Activated CD4-positive, alpha-beta T cell treated with anti-CD3 and anti-CD28 coated beads, Interleukin-2, amount 10 ng/mL, durations not matched to agents 7 days and 5 days (primary cell): ENCODE results near the gene OR3A2. TPM values are rescaled to one million over a fixed set of nuclear protein-coding genes. Genes with fewer than 3 reads are reported as not detected.
"Not testable (repeated sequence)": the region's sequence is repeated elsewhere in the genome, so short reads cannot be mapped to it uniquely, and the experiment has no call there.

Experiments
- CTCF ChIA-PET: fragments of 350-600 bp; sonication (Branson Sonifier 250); formaldehyde crosslinking; loops from one replicate; lab custom pipeline; 2021; ENCODE audit warnings: antibody characterized with exemption; lab: Charles Lee
- POLR2A ChIA-PET: fragments of 350-600 bp; sonication (Branson Sonifier 250); formaldehyde crosslinking; loops from one replicate; lab custom pipeline; 2021; ENCODE audit warnings: antibody characterized with exemption; lab: Charles Lee
- DNase-seq: peaks from one replicate; pipeline ENCODE4 v3.0.0-alpha.2; 2020
- H3K27ac Mint-ChIP-seq: one replicate; pipeline ENCODE4 v1.8.0; 2021; ENCODE audit warnings: mild to moderate bottlenecking, moderate library complexity, mixed read lengths
- H3K27me3 Mint-ChIP-seq: one replicate; pipeline ENCODE4 v1.8.0; 2021; ENCODE audit warnings: mixed read lengths
- H3K36me3 Mint-ChIP-seq: one replicate; pipeline ENCODE4 v1.8.0; 2021; ENCODE audit warnings: low read depth, mixed read lengths
- H3K4me1 Mint-ChIP-seq: one replicate; pipeline ENCODE4 v1.8.0; 2021; ENCODE audit warnings: mixed read lengths
- H3K4me3 Mint-ChIP-seq: one replicate; pipeline ENCODE4 v1.8.0; 2021; ENCODE audit warnings: mild to moderate bottlenecking, moderate library complexity, mixed read lengths
- H3K9me3 Mint-ChIP-seq: one replicate; pipeline ENCODE4 v1.8.0; 2021; ENCODE audit warnings: mixed read lengths
- total RNA-seq, 2 experiments: library from RNA; stranded (reverse); gene quantifications; one replicate each; pipeline ENCODE4 v1.2.3, GENCODE V29; 2021

Gene OR3A2
- 1 to 10 TPM; 1.4 to 2.0 TPM for total RNA-seq

GRCh38 chr17:3385869-3386816, at the start of gene OR3A2:
Gene OR3A2, minus strand, starts transcription at chr17:3386308.
- no peaks in the 10 kb centered on the region for H3K9me3 Mint-ChIP-seq
- H3K27ac Mint-ChIP-seq: peak within 1 kb of the TSS; percentile 81

GRCh38 chr17:3433741-3434140, 47.6 kb upstream of the OR3A2 start, which contains the start of gene OR1E2:
Gene OR1E2, minus strand, starts transcription at chr17:3433841. Its CDS starts 0 bp downstream, at chr17:3433841.
- H3K36me3 Mint-ChIP-seq: no peaks in the 10 kb centered on the region
- no peaks in the 10 kb centered on the region for H3K9me3 Mint-ChIP-seq
- POLR2A ChIA-PET: no interaction called here

More at GRCh38 chr17:3385869-3386816, at the start of gene OR3A2:
- POLR2A ChIA-PET: no interaction called here
- CTCF ChIA-PET: no interaction called here
- Mint-ChIP-seq H3K4me3 (peak within 1 kb of the TSS; percentile 64), H3K4me1 (peaks cover 5% of the 10 kb centered on the region), H3K36me3 (no peaks in the 10 kb centered on the region), H3K27me3 (peaks cover 15% of the 10 kb centered on the region)
- peak; percentile 21 for DNase-seq

GRCh38 chr17:3433215-3433614, 47.1 kb upstream of the OR3A2 start:
- H3K36me3 Mint-ChIP-seq, POLR2A ChIA-PET, H3K27me3 Mint-ChIP-seq, H3K4me1 Mint-ChIP-seq, CTCF ChIA-PET, H3K4me3 Mint-ChIP-seq, H3K9me3 Mint-ChIP-seq, H3K27ac Mint-ChIP-seq: not testable (repeated sequence)
- DNase-seq: peak; percentile 7

More at GRCh38 chr17:3433741-3434140, 47.6 kb upstream of the OR3A2 start, which contains the start of gene OR1E2:
- H3K4me1 Mint-ChIP-seq: no peaks in the 10 kb centered on the region
- no peaks in the 10 kb centered on the region for H3K27me3 Mint-ChIP-seq
- no peak for DNase-seq
- CTCF ChIA-PET: no interaction called here
- H3K4me3 Mint-ChIP-seq: no peak within 1 kb of the TSS
- H3K27ac Mint-ChIP-seq: no peak within 1 kb of the TSS

- CTCF ChIA-PET: no interaction called here
- POLR2A ChIA-PET: no interaction called here
- Mint-ChIP-seq H3K27me3 (peaks cover 19% of the 10 kb centered on the region), H3K4me1 (no peaks in the 10 kb centered on the region), H3K4me3 (no peak overlapping the region), H3K27ac (no peak overlapping the region), H3K9me3 (no peaks in the 10 kb centered on the region), H3K36me3 (no peaks in the 10 kb centered on the region)
- DNase-seq: no peak
Observed at GRCh38 chr17:3418222-3418621, 32.1 kb upstream of the OR3A2 start.

GRCh38 chr17:3415610-3416009, 29.5 kb upstream of the OR3A2 start:
- Mint-ChIP-seq H3K4me3 (no peak overlapping the region), H3K27ac (no peak overlapping the region), H3K4me1 (no peaks in the 10 kb centered on the region), H3K9me3 (no peaks in the 10 kb centered on the region), H3K36me3 (no peaks in the 10 kb centered on the region), H3K27me3 (peaks cover 21% of the 10 kb centered on the region)
- ChIA-PET CTCF (no interaction called here), POLR2A (no interaction called here)
- no peak for DNase-seq

GRCh38 chr17:3412216-3412615, 26.1 kb upstream of the OR3A2 start:
- H3K27ac Mint-ChIP-seq, H3K27me3 Mint-ChIP-seq, H3K4me3 Mint-ChIP-seq, DNase-seq, POLR2A ChIA-PET, H3K4me1 Mint-ChIP-seq, CTCF ChIA-PET, H3K36me3 Mint-ChIP-seq: not testable (repeated sequence)
- peaks cover 11% of the 10 kb centered on the region for H3K9me3 Mint-ChIP-seq

- POLR2A ChIA-PET: no interaction called here
- CTCF ChIA-PET: no interaction called here
- Mint-ChIP-seq H3K4me1 (no peaks in the 10 kb centered on the region), H3K4me3 (no peak within 1 kb of the TSS), H3K27me3 (peaks cover 8% of the 10 kb centered on the region), H3K9me3 (peaks cover 17% of the 10 kb centered on the region), H3K36me3 (no peaks in the 10 kb centered on the region), H3K27ac (no peak within 1 kb of the TSS)
- DNase-seq: no peak
Observed at GRCh38 chr17:3411070-3411469, 25.0 kb upstream of the OR3A2 start, which contains the start of gene OR3A3. Gene OR3A3, plus strand, starts transcription at chr17:3411370.

- DNase-seq, H3K27me3 Mint-ChIP-seq, POLR2A ChIA-PET, H3K4me3 Mint-ChIP-seq, H3K27ac Mint-ChIP-seq, H3K36me3 Mint-ChIP-seq, CTCF ChIA-PET, H3K4me1 Mint-ChIP-seq: not testable (repeated sequence)
- H3K9me3 Mint-ChIP-seq: peaks cover 15% of the 10 kb centered on the region
Observed at GRCh38 chr17:3403856-3404255, 17.7 kb upstream of the OR3A2 start.

- H3K4me1 Mint-ChIP-seq: no peaks in the 10 kb centered on the region
- ChIA-PET POLR2A (no interaction called here), CTCF (no interaction called here)
- H3K27ac Mint-ChIP-seq: no peak overlapping the region
- no peaks in the 10 kb centered on the region for H3K27me3 Mint-ChIP-seq
- no peak for DNase-seq
- H3K4me3 Mint-ChIP-seq: no peak overlapping the region
- peaks cover 5% of the 10 kb centered on the region for H3K9me3 Mint-ChIP-seq
- H3K36me3 Mint-ChIP-seq: no peaks in the 10 kb centered on the region
Observed at GRCh38 chr17:3401786-3402185, 15.7 kb upstream of the OR3A2 start.

GRCh38 chr17:3400055-3400454, 13.9 kb upstream of the OR3A2 start:
- POLR2A ChIA-PET: no interaction called here
- DNase-seq: no peak
- CTCF ChIA-PET: no interaction called here
- no peaks in the 10 kb centered on the region for H3K4me1 Mint-ChIP-seq
- H3K27ac Mint-ChIP-seq: no peak overlapping the region
- no peak overlapping the region for H3K4me3 Mint-ChIP-seq
- H3K36me3 Mint-ChIP-seq: no peaks in the 10 kb centered on the region
- H3K27me3 Mint-ChIP-seq: no peaks in the 10 kb centered on the region
- H3K9me3 Mint-ChIP-seq: no peaks in the 10 kb centered on the region

- no peaks in the 10 kb centered on the region for H3K9me3 Mint-ChIP-seq
- no peaks in the 10 kb centered on the region for H3K27me3 Mint-ChIP-seq
- CTCF ChIA-PET: no interaction called here
- no peak within 1 kb of the TSS for H3K27ac Mint-ChIP-seq
- no peaks in the 10 kb centered on the region for H3K4me1 Mint-ChIP-seq
- DNase-seq: no peak
- no peak within 1 kb of the TSS for H3K4me3 Mint-ChIP-seq
- H3K36me3 Mint-ChIP-seq: no peaks in the 10 kb centered on the region
- POLR2A ChIA-PET: no interaction called here
Observed at GRCh38 chr17:3398310-3398709, 12.2 kb upstream of the OR3A2 start, which contains the start of gene OR1E1. Gene OR1E1, minus strand, starts transcription at chr17:3398410. Its CDS starts 0 bp downstream, at chr17:3398410.

GRCh38 chr17:3397801-3398200, 11.7 kb upstream of the OR3A2 start:
- peak; percentile 12 for DNase-seq
- H3K27me3 Mint-ChIP-seq, POLR2A ChIA-PET, H3K9me3 Mint-ChIP-seq, CTCF ChIA-PET, H3K27ac Mint-ChIP-seq, H3K4me3 Mint-ChIP-seq, H3K4me1 Mint-ChIP-seq, H3K36me3 Mint-ChIP-seq: not testable (repeated sequence)

- H3K27me3 Mint-ChIP-seq: peaks cover 23% of the 10 kb centered on the region
- no peak overlapping the region for H3K27ac Mint-ChIP-seq
- no peaks in the 10 kb centered on the region for H3K36me3 Mint-ChIP-seq
- H3K9me3 Mint-ChIP-seq: no peaks in the 10 kb centered on the region
- CTCF ChIA-PET: no interaction called here
- no peak overlapping the region for H3K4me3 Mint-ChIP-seq
- H3K4me1 Mint-ChIP-seq: peaks cover 5% of the 10 kb centered on the region
- POLR2A ChIA-PET: no interaction called here
- no peak for DNase-seq
Observed at GRCh38 chr17:3389791-3390190, 3.7 kb upstream of the OR3A2 start.
